Measurements from ENCODE around the gene HYAL1.
A peak's percentile ranks its signal among the peaks of the same experiment; 100 is the strongest.

Gene HYAL1

GRCh38 chr3:50299638-50299928 lies 3.8 kb downstream of the HYAL1 start:
- no peaks in the 10 kb centered on the region for H3K9me3 ChIP-seq (ENCODE audit: control insufficient read depth, low read length)
- no peaks in the 10 kb centered on the region for H3K36me3 ChIP-seq (ENCODE audit: control insufficient read depth, insufficient read depth, low read length)
- no peak overlapping the region for H3K27ac ChIP-seq (ENCODE audit: insufficient read depth, low read depth, low read length, poor library complexity, severe bottlenecking)
- peak overlapping the region; percentile 89 for H3K4me3 ChIP-seq (ENCODE audit: insufficient read depth, low read depth, low read length)
- WGBS, 2 experiments = 6% methylated on average over 12 of the region's 12 CpGs
- H3K27me3 ChIP-seq (ENCODE audit: control insufficient read depth, insufficient read depth, low read length, poor library complexity, severe bottlenecking) = no peaks in the 10 kb centered on the region
- H3K4me1 ChIP-seq (ENCODE audit: control insufficient read depth, insufficient read depth, low read length) = peaks cover 12% of the 10 kb centered on the region

DNA sequence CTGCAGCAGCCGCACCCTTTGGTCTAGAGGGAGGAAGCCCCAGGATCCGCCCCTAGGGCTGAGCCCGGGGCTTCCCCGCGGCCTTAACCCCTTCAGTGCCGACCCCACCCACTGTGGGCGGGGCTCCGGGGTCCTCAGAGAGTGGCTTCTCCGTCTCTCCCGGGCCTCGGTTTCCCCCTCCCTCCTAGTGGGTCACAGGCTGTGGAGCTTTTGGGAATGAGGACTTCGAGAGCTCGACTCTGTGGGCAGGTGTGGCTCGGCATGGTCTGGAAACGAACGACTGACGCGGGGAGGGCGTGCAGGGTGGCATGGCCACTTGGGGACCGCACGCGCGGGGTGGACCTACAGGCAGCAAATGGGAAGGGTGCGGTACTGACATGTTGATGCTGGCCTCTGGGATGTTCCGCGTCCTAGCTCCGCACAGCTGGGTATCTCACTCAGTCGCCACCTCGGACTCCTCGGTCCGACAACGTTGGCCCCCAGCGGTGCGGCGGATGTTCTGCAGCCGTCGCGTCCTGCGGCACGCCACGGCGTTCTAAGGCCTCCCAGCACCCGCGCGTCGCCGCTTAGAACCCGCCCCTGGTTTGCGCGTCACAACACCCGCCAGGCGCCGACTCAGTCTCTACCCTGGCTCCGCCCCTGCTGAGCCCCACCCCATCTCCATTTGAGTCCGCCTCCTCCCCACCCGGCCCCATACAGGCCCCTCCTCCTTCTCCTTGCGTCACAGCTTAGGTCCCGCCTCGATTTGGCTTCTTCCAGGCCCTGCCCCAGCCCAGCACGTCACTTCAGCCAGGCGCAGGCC lies 4.3 kb downstream of the HYAL1 start, which contains the start of the genes HYAL3 and NAA80:
Gene HYAL3 (minus strand): TSS at position 570 of the 802 bp plus-strand sequence. CDS start 3,803 bp downstream, outside the sequence.
Gene NAA80 (minus strand): TSS at position 570 of the 802 bp plus-strand sequence. CDS start 1,942 bp downstream, outside the sequence.
- H3K4me3 ChIP-seq (ENCODE audit: insufficient read depth, low read depth, low read length) = peak within 1 kb of the TSS; percentile 89
- no peaks in the 10 kb centered on the region for H3K27me3 ChIP-seq (ENCODE audit: control insufficient read depth, insufficient read depth, low read length, poor library complexity, severe bottlenecking)
- WGBS, 2 experiments = 1% methylated on average over 61 of the region's 61 CpGs
- H3K9me3 ChIP-seq (ENCODE audit: control insufficient read depth, low read length) = no peaks in the 10 kb centered on the region
- peaks cover 12% of the 10 kb centered on the region for H3K4me1 ChIP-seq (ENCODE audit: control insufficient read depth, insufficient read depth, low read length)
- H3K27ac ChIP-seq (ENCODE audit: insufficient read depth, low read depth, low read length, poor library complexity, severe bottlenecking) = no peak within 1 kb of the TSS
- no peaks in the 10 kb centered on the region for H3K36me3 ChIP-seq (ENCODE audit: control insufficient read depth, insufficient read depth, low read length)

GRCh38 chr3:50297896-50298725 lies 5.3 kb downstream of the HYAL1 start:
- H3K27me3 ChIP-seq (ENCODE audit: control insufficient read depth, insufficient read depth, low read length, poor library complexity, severe bottlenecking) = no peaks in the 10 kb centered on the region
- no peaks in the 10 kb centered on the region for H3K36me3 ChIP-seq (ENCODE audit: control insufficient read depth, insufficient read depth, low read length)
- no peak overlapping the region for H3K27ac ChIP-seq (ENCODE audit: insufficient read depth, low read depth, low read length, poor library complexity, severe bottlenecking)
- peak overlapping the region; percentile 89 for H3K4me3 ChIP-seq (ENCODE audit: insufficient read depth, low read depth, low read length)
- H3K9me3 ChIP-seq (ENCODE audit: control insufficient read depth, low read length) = no peaks in the 10 kb centered on the region
- 62 to 68% methylated on average over 9 of the region's 9 CpGs for WGBS, 2 experiments
- peaks cover 10% of the 10 kb centered on the region for H3K4me1 ChIP-seq (ENCODE audit: control insufficient read depth, insufficient read depth, low read length)

DNA sequence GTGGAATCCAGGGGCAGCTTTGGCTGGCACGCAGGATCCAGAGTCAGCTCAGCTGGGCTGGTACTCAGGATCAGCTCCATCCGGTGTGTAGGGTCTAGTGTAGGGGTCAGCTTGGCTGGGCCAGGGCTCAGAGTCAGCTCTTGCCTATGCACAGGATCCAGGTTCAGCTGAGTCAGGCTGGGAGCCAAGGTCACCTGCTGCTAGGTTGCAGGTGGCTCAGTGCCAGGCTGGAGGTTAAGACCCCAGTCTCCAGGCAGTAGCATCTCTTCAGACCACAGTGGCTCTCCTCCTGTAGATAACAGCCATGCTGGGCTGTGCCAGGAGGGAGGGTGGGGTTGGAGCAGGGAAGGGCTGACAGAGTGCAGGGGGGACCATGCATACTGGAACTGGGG lies 6.0 kb downstream of the HYAL1 start:
- Histone ChIP-seq H3K9me3 (ENCODE audit: control insufficient read depth, low read length) (no peaks in the 10 kb centered on the region), H3K4me1 (ENCODE audit: control insufficient read depth, insufficient read depth, low read length) (peaks cover 8% of the 10 kb centered on the region), H3K27ac (ENCODE audit: insufficient read depth, low read depth, low read length, poor library complexity, severe bottlenecking) (no peak overlapping the region), H3K36me3 (ENCODE audit: control insufficient read depth, insufficient read depth, low read length) (no peaks in the 10 kb centered on the region), H3K4me3 (ENCODE audit: insufficient read depth, low read depth, low read length) (no peak overlapping the region), H3K27me3 (ENCODE audit: control insufficient read depth, insufficient read depth, low read length, poor library complexity, severe bottlenecking) (no peaks in the 10 kb centered on the region)
- 98 to 99% methylated on average over 2 of the region's 2 CpGs for WGBS, 2 experiments

- H3K27me3 ChIP-seq (ENCODE audit: control insufficient read depth, insufficient read depth, low read length, poor library complexity, severe bottlenecking) = no peaks in the 10 kb centered on the region
- WGBS, 2 experiments = 95 to 96% methylated on average over 18 of the region's 18 CpGs
- H3K4me3 ChIP-seq (ENCODE audit: insufficient read depth, low read depth, low read length) = no peak overlapping the region
- peaks cover 8% of the 10 kb centered on the region for H3K4me1 ChIP-seq (ENCODE audit: control insufficient read depth, insufficient read depth, low read length)
- no peaks in the 10 kb centered on the region for H3K9me3 ChIP-seq (ENCODE audit: control insufficient read depth, low read length)
- no peak overlapping the region for H3K27ac ChIP-seq (ENCODE audit: insufficient read depth, low read depth, low read length, poor library complexity, severe bottlenecking)
- no peaks in the 10 kb centered on the region for H3K36me3 ChIP-seq (ENCODE audit: control insufficient read depth, insufficient read depth, low read length)
Observed at GRCh38 chr3:50296721-50297383, 6.5 kb downstream of the HYAL1 start.

DNA sequence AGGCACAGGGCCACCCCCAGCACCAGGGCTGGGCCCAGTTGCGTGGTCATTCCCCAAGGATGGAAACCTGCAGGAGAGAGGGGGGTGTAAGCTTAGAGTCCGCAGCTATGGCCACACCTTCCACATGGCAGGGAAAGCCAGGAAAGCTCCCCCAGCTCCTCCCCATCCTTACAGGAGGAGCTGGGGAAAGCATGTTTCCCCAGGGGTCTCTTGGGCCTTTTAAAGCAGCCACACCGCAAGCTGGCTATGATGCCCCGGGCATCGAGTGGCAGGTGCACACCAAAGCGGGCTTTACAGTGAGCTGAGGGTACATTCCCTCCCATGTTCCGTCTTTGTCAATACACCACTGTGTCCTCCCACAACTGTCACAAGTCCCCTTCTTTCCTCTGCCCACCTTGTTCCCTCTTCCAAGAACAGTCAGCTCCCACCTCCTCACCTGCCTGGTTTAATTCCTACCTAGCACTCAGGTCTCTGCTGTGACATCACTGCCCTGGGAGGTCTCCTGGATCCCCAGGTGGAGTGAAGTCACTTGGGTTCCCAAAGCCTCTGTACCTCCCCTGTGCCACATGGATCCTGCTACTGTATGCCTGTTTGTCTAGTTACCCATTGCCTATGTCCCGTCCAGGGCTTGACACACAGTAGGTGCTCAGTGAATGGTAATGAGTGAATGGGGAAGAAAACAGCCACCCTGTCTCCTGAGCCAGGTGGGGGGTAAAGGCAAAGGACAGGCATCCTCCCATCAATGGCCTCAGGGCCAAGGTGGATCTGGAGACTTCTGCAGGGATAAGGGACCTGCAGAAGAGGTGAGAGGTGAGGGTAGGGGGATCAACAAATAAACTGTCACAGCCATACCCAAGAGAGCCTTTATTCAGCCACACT lies 7.6 kb downstream of the HYAL1 start:
- no peak overlapping the region for H3K4me3 ChIP-seq (ENCODE audit: insufficient read depth, low read depth, low read length)
- H3K4me1 ChIP-seq (ENCODE audit: control insufficient read depth, insufficient read depth, low read length) = peaks cover 13% of the 10 kb centered on the region
- H3K36me3 ChIP-seq (ENCODE audit: control insufficient read depth, insufficient read depth, low read length) = no peaks in the 10 kb centered on the region
- H3K27me3 ChIP-seq (ENCODE audit: control insufficient read depth, insufficient read depth, low read length, poor library complexity, severe bottlenecking) = no peaks in the 10 kb centered on the region
- no peaks in the 10 kb centered on the region for H3K9me3 ChIP-seq (ENCODE audit: control insufficient read depth, low read length)
- 89 to 91% methylated on average over 8 of the region's 8 CpGs for WGBS, 2 experiments
- no peak overlapping the region for H3K27ac ChIP-seq (ENCODE audit: insufficient read depth, low read depth, low read length, poor library complexity, severe bottlenecking)

DNA sequence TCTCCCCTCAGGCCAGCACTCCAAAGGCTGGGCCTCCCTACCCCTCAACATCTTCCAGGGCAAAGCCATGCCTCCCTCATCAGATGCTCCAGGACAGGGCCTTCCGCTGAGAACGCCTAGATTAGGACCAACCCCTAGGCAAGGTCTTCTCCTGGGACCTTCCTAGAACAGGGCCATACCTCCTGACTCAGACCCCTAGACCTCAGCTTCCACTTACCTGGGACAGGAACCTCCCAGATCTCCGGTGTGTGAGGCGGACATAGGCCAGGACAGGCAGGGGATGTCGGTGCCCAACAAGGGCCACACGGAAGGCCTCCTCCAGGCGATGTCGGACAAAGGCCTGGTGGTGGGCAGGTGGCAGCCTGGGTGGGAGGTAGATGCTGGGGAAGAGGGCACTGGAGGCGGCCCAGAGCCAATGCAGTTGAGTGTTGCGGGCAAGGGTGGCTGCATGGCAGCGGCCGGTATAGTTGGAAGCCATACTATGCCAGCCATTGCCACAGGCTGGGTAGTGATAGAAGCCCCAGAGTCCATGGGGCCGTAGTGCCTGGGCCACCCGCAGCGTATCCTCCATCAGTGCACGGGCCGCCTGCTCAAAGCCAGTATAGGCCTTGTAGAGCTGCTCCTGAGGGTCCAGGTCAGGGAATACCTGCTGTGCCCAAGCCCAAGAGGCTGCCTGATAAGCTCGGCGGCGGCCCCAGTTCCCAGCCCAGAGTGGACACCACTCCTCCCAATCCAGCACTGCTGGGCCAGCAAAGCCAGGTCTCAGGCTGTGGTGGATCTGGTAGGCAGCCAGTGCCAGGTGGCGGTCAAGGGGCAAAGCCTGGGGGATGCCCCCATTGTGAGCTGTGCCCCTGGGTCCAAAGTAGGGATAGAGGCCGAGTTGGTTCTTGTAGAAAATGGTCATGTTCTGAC lies 8.6 kb downstream of the HYAL1 start:
- Histone ChIP-seq H3K4me1 (ENCODE audit: control insufficient read depth, insufficient read depth, low read length) (peaks cover 13% of the 10 kb centered on the region), H3K27me3 (ENCODE audit: control insufficient read depth, insufficient read depth, low read length, poor library complexity, severe bottlenecking) (no peaks in the 10 kb centered on the region), H3K27ac (ENCODE audit: insufficient read depth, low read depth, low read length, poor library complexity, severe bottlenecking) (no peak overlapping the region), H3K36me3 (ENCODE audit: control insufficient read depth, insufficient read depth, low read length) (peaks cover 3% of the 10 kb centered on the region), H3K9me3 (ENCODE audit: control insufficient read depth, low read length) (no peaks in the 10 kb centered on the region), H3K4me3 (ENCODE audit: insufficient read depth, low read depth, low read length) (no peak overlapping the region)
- WGBS, 2 experiments = 93% methylated on average over 22 of the region's 22 CpGs

GRCh38 chr3:50294089-50294488 lies 9.3 kb downstream of the HYAL1 start:
- Histone ChIP-seq H3K9me3 (ENCODE audit: control insufficient read depth, low read length) (no peaks in the 10 kb centered on the region), H3K27me3 (ENCODE audit: control insufficient read depth, insufficient read depth, low read length, poor library complexity, severe bottlenecking) (no peaks in the 10 kb centered on the region), H3K4me1 (ENCODE audit: control insufficient read depth, insufficient read depth, low read length) (peaks cover 13% of the 10 kb centered on the region), H3K4me3 (ENCODE audit: insufficient read depth, low read depth, low read length) (no peak overlapping the region), H3K36me3 (ENCODE audit: control insufficient read depth, insufficient read depth, low read length) (peaks cover 8% of the 10 kb centered on the region), H3K27ac (ENCODE audit: insufficient read depth, low read depth, low read length, poor library complexity, severe bottlenecking) (no peak overlapping the region)
- 90 to 91% methylated on average over 4 of the region's 4 CpGs for WGBS, 2 experiments
